ENCODE measurements around the gene TEX10. TPM values are rescaled to one million over a fixed set of nuclear protein-coding genes. Genes with fewer than 3 reads are reported as not detected.
A peak's percentile ranks its signal among the peaks of the same experiment; 100 is the strongest.

Gene TEX10
- total and polyA plus RNA-seq, 2 of the 13 experiments (the other 11 are each of a cell fraction or from before 2014, with no cell fraction given): 18.1 to 38.7 TPM

DNA sequence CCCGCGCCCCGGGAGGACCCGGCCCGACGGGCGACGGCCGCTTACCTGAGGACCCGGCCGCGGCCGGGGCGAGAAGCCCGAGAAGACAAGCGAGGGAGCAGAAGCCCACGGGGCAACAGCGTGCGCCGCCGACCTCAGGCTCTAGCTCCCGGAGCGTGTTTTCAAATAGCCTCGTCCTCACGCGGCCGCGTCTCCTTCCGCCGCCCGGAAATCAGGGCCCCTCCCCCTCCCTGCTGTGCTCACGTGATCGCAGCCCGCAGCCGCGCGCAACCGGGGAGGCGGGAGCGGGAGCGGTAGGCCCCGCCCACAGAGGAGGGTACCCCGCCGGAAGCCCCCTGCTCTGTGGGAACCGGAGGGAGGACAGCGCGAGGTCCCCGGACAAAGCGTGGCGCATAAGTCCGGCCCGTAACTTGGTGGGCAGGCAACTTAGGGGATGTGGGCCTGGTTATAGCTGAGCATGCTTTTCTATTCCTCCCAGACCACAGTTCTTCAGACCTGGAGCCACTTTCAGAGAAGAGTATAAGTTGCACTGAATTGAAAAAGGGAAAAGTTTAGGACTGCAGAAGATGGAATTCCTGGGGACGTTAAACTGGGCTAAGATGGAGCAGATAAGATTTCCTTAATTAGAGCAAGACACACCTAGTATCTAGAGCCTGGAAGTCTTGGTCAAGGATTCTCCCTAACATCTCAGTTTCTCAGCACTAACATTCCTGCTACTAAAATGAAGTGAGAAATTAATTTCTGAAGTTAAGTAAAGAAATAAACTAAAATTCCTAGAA lies at the start of gene TEX10 (continued):
- TF ChIP-seq HOXA5 (CRISPR knock-in tag; IDR thresholded peaks at IDR 0.05) (peak; percentile 92), ZSCAN9 (CRISPR knock-in tag; IDR thresholded peaks at IDR 0.05; ENCODE audit: borderline replicate concordance) (0 out of 2 replicates have a peak, but pooled peaks have one; percentile 81), MYC (CRISPR knock-in tag; IDR thresholded peaks at IDR 0.05; ENCODE audit: borderline replicate concordance) (peak; percentile 99), ZFYVE20 (CRISPR knock-in tag; IDR thresholded peaks at IDR 0.05; ENCODE audit: borderline replicate concordance, low read depth) (0 out of 2 replicates have a peak, but pooled peaks have one; percentile 41), PAF1 (CRISPR knock-in tag; IDR thresholded peaks at IDR 0.05) (no peak), ZNF383 (CRISPR knock-in tag; IDR thresholded peaks at IDR 0.05; ENCODE audit: borderline replicate concordance) (no peak), MYNN (CRISPR knock-in tag; IDR thresholded peaks at IDR 0.05; ENCODE audit: low read depth) (no peak), GATAD2A (CRISPR knock-in tag; IDR thresholded peaks at IDR 0.05) (peak; percentile 82), AHR (CRISPR knock-in tag; IDR thresholded peaks at IDR 0.05) (peak; percentile 76; the same call in 1 of the 2 replicates), GATA4 (IDR thresholded peaks at IDR 0.05; ENCODE audit: borderline replicate concordance, low read depth) (peak; percentile 71; the same call in 1 of the 2 replicates), ZNF235 (CRISPR knock-in tag; IDR thresholded peaks at IDR 0.05; ENCODE audit: borderline replicate concordance) (no peak), SOX5 (CRISPR knock-in tag; IDR thresholded peaks at IDR 0.05; ENCODE audit: borderline replicate concordance) (peak; percentile 52; the same call in 1 of the 2 replicates), ATRX (CRISPR knock-in tag; IDR thresholded peaks at IDR 0.05; ENCODE audit: borderline replicate concordance) (no peak), ZNF256 (CRISPR knock-in tag; conservative IDR thresholded peaks at IDR 0.05) (no peak; the same call in 1 of the 2 replicates), TMF1 (CRISPR knock-in tag; IDR thresholded peaks at IDR 0.05; ENCODE audit: low read depth) (peak; percentile 62; the same call in 1 of the 2 replicates), ELF3 (CRISPR knock-in tag; IDR thresholded peaks at IDR 0.05) (peak; percentile 84), MIER2 (CRISPR knock-in tag; IDR thresholded peaks at IDR 0.05) (peak; percentile 72; the same call in 1 of the 2 replicates)
- TF ChIP-seq, protein P1, sequence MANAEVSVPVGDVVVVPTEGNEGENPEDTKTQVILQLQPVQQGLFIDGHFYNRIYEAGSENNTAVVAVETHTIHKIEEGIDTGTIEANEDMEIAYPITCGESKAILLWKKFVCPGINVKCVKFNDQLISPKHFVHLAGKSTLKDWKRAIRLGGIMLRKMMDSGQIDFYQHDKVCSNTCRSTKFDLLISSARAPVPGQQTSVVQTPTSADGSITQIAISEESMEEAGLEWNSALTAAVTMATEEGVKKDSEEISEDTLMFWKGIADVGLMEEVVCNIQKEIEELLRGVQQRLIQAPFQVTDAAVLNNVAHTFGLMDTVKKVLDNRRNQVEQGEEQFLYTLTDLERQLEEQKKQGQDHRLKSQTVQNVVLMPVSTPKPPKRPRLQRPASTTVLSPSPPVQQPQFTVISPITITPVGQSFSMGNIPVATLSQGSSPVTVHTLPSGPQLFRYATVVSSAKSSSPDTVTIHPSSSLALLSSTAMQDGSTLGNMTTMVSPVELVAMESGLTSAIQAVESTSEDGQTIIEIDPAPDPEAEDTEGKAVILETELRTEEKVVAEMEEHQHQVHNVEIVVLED (CRISPR knock-in tag; IDR thresholded peaks at IDR 0.05; ENCODE audit: borderline replicate concordance): peak; percentile 83
- TF ChIP-seq, protein P2, sequence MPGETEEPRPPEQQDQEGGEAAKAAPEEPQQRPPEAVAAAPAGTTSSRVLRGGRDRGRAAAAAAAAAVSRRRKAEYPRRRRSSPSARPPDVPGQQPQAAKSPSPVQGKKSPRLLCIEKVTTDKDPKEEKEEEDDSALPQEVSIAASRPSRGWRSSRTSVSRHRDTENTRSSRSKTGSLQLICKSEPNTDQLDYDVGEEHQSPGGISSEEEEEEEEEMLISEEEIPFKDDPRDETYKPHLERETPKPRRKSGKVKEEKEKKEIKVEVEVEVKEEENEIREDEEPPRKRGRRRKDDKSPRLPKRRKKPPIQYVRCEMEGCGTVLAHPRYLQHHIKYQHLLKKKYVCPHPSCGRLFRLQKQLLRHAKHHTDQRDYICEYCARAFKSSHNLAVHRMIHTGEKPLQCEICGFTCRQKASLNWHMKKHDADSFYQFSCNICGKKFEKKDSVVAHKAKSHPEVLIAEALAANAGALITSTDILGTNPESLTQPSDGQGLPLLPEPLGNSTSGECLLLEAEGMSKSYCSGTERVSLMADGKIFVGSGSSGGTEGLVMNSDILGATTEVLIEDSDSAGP (CRISPR knock-in tag; IDR thresholded peaks at IDR 0.05; ENCODE audit: borderline replicate concordance): peak; percentile 86; the same call in 1 of the 2 replicates
- TF ChIP-seq, protein P3, sequence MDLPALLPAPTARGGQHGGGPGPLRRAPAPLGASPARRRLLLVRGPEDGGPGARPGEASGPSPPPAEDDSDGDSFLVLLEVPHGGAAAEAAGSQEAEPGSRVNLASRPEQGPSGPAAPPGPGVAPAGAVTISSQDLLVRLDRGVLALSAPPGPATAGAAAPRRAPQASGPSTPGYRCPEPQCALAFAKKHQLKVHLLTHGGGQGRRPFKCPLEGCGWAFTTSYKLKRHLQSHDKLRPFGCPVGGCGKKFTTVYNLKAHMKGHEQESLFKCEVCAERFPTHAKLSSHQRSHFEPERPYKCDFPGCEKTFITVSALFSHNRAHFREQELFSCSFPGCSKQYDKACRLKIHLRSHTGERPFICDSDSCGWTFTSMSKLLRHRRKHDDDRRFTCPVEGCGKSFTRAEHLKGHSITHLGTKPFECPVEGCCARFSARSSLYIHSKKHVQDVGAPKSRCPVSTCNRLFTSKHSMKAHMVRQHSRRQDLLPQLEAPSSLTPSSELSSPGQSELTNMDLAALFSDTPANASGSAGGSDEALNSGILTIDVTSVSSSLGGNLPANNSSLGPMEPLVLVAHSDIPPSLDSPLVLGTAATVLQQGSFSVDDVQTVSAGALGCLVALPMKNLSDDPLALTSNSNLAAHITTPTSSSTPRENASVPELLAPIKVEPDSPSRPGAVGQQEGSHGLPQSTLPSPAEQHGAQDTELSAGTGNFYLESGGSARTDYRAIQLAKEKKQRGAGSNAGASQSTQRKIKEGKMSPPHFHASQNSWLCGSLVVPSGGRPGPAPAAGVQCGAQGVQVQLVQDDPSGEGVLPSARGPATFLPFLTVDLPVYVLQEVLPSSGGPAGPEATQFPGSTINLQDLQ (CRISPR knock-in tag; IDR thresholded peaks at IDR 0.05): peak; percentile 58; the same call in 1 of the 2 replicates
